AG04449 (cell line): Measurements from ENCODE around the gene CEP63.

ENCODE experiments used
- CTCF ChIA-PET: fragments of 350-600 bp; formaldehyde crosslinking; extraction: SDS; loops from one replicate; lab custom pipeline; 2021; ENCODE audit warnings: antibody characterized with exemption; lab: Yijun Ruan, JAX
- POLR2A ChIA-PET: fragments of 400-600, 350-600 bp; formaldehyde crosslinking; extraction: SDS; loops from one replicate; lab custom pipeline; 2020; ENCODE audit warnings: antibody characterized with exemption, inconsistent platforms; lab: Yijun Ruan, JAX
- DNase-seq: peaks from one replicate; pipeline ENCODE4 v3.0.0-alpha.2; 2010; ENCODE audit warnings: low read depth, low spot score
- H3K4me3 ChIP-seq: 2 replicates; pipeline ENCODE4 v1.5.1; 2011; ENCODE audit warnings: low read depth, mild to moderate bottlenecking, control low read depth, low read length
- CTCF ChIP-seq: IDR thresholded peaks from one replicate; pipeline ENCODE4 v1.5.1; 2011; ENCODE audit warnings: mild to moderate bottlenecking, moderate library complexity, low read length, control low read depth, inconsistent platforms; ENCODE audit not compliant: insufficient read depth; ENCODE audit errors: missing control alignments

CEP63 gene

GRCh38 chr3:134476306-134476705 is 9.6 kb upstream of the CEP63 start:
- TF ChIP-seq CTCF, result no peak
- ChIA-PET POLR2A (interaction anchor here (1.3 to 8.2 kb wide), 4 partner anchors 108 to 165 kb away, joined by 3 to 172 read pairs (median 5); partner anchors contain the start of gene AMOTL2), CTCF (interaction anchor here (0.9 to 18.1 kb wide), 12 partner anchors 9 to 279 kb away, joined by 3 to 690 read pairs (median 39); partner anchors contain the start of genes ANAPC13 and CEP63)
- no peak overlapping the region for H3K4me3 ChIP-seq
- DNase-seq, result no peak

- CTCF ChIA-PET, result interaction anchor here (0.6 to 18.1 kb wide), 20 partner anchors 8 to 280 kb away, joined by 3 to 690 read pairs (median 4); partner anchors contain the start of genes ANAPC13 and CEP63
- no peak for TF ChIP-seq CTCF
- POLR2A ChIA-PET, result interaction anchor here (0.7 to 8.2 kb wide), 9 partner anchors 11 to 168 kb away, joined by 3 to 172 read pairs (median 3); partner anchors contain the start of gene AMOTL2
- H3K4me3 ChIP-seq, result no peak overlapping the region
- DNase-seq, result no peak
These were observed 8.9 kb upstream of the CEP63 start for GRCh38 chr3:134477002-134477401.

- no peak for DNase-seq
- ChIA-PET POLR2A (interaction anchor here (0.8 to 8.2 kb wide), 4 partner anchors 109 to 151 kb away, joined by 3 to 172 read pairs (median 6); partner anchors contain the start of gene AMOTL2), CTCF (interaction anchor here (0.7 to 18.1 kb wide), 13 partner anchors 7 to 281 kb away, joined by 3 to 690 read pairs (median 6); partner anchors contain the start of genes ANAPC13 and CEP63)
- no peak overlapping the region for H3K4me3 ChIP-seq
- no peak for TF ChIP-seq CTCF
These were observed 7.9 kb upstream of the CEP63 start for GRCh38 chr3:134477938-134478337.

- TF ChIP-seq CTCF, result no peak
- POLR2A ChIA-PET, result no interaction called here
- no peak overlapping the region for H3K4me3 ChIP-seq
- DNase-seq, result no peak
- CTCF ChIA-PET, result interaction anchor here (0.8 to 18.1 kb wide), 15 partner anchors 8 to 282 kb away, joined by 3 to 690 read pairs (median 5); no protein-coding TSS in a partner anchor
These were observed 5.3 kb upstream of the CEP63 start for GRCh38 chr3:134480546-134480945.

GRCh38 chr3:134481166-134481565 is 4.7 kb upstream of the CEP63 start:
- no peak overlapping the region for H3K4me3 ChIP-seq
- ChIA-PET POLR2A (no interaction called here), CTCF (interaction anchor here (0.8 to 18.1 kb wide), 11 partner anchors 6 to 282 kb away, joined by 3 to 690 read pairs (median 8); no protein-coding TSS in a partner anchor)
- DNase-seq, result no peak
- TF ChIP-seq CTCF, result no peak

GRCh38 chr3:134482622-134483021 is 3.2 kb upstream of the CEP63 start:
- POLR2A ChIA-PET, result interaction anchor here (0.8 to 2.8 kb wide), 11 partner anchors 18 to 171 kb away, joined by 3 to 24 read pairs (median 8); partner anchors contain the start of gene AMOTL2
- H3K4me3 ChIP-seq, result no peak overlapping the region
- no peak for TF ChIP-seq CTCF
- no peak for DNase-seq
- CTCF ChIA-PET, result interaction anchor here (0.8 to 18.1 kb wide), 11 partner anchors 8 to 270 kb away, joined by 3 to 690 read pairs (median 11); no protein-coding TSS in a partner anchor
